Measurements from ENCODE around the gene ACO2.

ACO2 gene

GRCh38 chr22:41504397-41504796 is 35.5 kb downstream of the ACO2 start:
- Histone ChIP-seq H3K27me3 (ENCODE audit: insufficient read depth, low read length, poor library complexity, severe bottlenecking) (no peaks in the 10 kb centered on the region), H3K4me1 (ENCODE audit: insufficient read depth, low read length, poor library complexity, severe bottlenecking) (no peaks in the 10 kb centered on the region), H3K9ac (ENCODE audit: low read depth, low read length, poor library complexity, severe bottlenecking) (no peak overlapping the region), H3K9me2 (replicated peaks; ENCODE audit: low read depth, low read length) (no peaks in the 10 kb centered on the region), H3F3A (ENCODE audit: low read depth) (no peaks in the 10 kb centered on the region), H3K4me2 (ENCODE audit: low read depth, low read length, poor library complexity, severe bottlenecking) (no peak overlapping the region), H3K36me3 (ENCODE audit: insufficient read depth, low read length) (peaks cover 52% of the 10 kb centered on the region; the same call in 1 of the 2 replicates), H2AFZ (ENCODE audit: low read length) (no peak overlapping the region), H4K20me1 (ENCODE audit: insufficient read depth, low read length, poor library complexity, severe bottlenecking) (no peaks in the 10 kb centered on the region), H3K9me3 (ENCODE audit: insufficient read depth, low read depth, low read length) (no peaks in the 10 kb centered on the region), H3K79me2 (ENCODE audit: insufficient read depth, low read length) (0 out of 2 replicates have a peak, but pooled peaks cover 4% of the 10 kb centered on the region), H3K4me3 (ENCODE audit: low read length, poor library complexity, severe bottlenecking) (no peak overlapping the region)
- TF ChIP-seq, protein P1, sequence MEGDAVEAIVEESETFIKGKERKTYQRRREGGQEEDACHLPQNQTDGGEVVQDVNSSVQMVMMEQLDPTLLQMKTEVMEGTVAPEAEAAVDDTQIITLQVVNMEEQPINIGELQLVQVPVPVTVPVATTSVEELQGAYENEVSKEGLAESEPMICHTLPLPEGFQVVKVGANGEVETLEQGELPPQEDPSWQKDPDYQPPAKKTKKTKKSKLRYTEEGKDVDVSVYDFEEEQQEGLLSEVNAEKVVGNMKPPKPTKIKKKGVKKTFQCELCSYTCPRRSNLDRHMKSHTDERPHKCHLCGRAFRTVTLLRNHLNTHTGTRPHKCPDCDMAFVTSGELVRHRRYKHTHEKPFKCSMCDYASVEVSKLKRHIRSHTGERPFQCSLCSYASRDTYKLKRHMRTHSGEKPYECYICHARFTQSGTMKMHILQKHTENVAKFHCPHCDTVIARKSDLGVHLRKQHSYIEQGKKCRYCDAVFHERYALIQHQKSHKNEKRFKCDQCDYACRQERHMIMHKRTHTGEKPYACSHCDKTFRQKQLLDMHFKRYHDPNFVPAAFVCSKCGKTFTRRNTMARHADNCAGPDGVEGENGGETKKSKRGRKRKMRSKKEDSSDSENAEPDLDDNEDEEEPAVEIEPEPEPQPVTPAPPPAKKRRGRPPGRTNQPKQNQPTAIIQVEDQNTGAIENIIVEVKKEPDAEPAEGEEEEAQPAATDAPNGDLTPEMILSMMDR (conservative IDR thresholded peaks at IDR 0.05; ENCODE audit: low read length): no peak
- TF ChIP-seq EZH2phosphoT487 (IDR thresholded peaks at IDR 0.05; ENCODE audit: borderline replicate concordance): no peak

DNA sequence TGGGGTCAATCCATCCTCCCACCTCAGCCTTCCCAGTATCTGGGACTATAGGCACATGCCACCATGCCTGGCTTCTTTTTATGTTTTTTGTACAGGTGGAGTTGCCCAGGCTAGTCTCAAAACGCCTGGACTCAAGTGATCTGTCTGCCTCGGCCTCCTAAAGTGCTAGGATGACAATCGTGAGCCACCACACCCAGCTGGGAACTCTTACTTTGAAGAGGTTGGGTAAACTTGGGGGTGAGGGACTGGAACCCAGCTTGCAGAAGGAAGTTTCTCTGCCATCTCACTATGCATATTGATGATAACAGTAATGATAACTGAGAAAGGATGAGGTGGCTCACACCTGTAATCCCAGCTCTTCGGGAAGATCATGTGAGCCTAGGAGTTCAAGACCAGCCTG is 35.9 kb downstream of the ACO2 start:
- no peaks in the 10 kb centered on the region for H3K4me1 ChIP-seq (ENCODE audit: insufficient read depth, low read length, poor library complexity, severe bottlenecking)
- no peaks in the 10 kb centered on the region for H4K20me1 ChIP-seq (ENCODE audit: insufficient read depth, low read length, poor library complexity, severe bottlenecking)
- H3K9ac ChIP-seq (ENCODE audit: low read depth, low read length, poor library complexity, severe bottlenecking): no peak overlapping the region
- H3K9me3 ChIP-seq (ENCODE audit: insufficient read depth, low read depth, low read length): no peaks in the 10 kb centered on the region
- no peaks in the 10 kb centered on the region for H3K27me3 ChIP-seq (ENCODE audit: insufficient read depth, low read length, poor library complexity, severe bottlenecking)
- H3K79me2 ChIP-seq (ENCODE audit: insufficient read depth, low read length): 0 out of 2 replicates have a peak, but pooled peaks cover 4% of the 10 kb centered on the region
- no peak for TF ChIP-seq EZH2phosphoT487 (IDR thresholded peaks at IDR 0.05; ENCODE audit: borderline replicate concordance)
- TF ChIP-seq, protein P1 (conservative IDR thresholded peaks at IDR 0.05; ENCODE audit: low read length): no peak
- no peaks in the 10 kb centered on the region for H3F3A ChIP-seq (ENCODE audit: low read depth)
- no peak overlapping the region for H3K4me2 ChIP-seq (ENCODE audit: low read depth, low read length, poor library complexity, severe bottlenecking)
- no peak overlapping the region for H3K4me3 ChIP-seq (ENCODE audit: low read length, poor library complexity, severe bottlenecking)
- peaks cover 50% of the 10 kb centered on the region; the same call in 1 of the 2 replicates for H3K36me3 ChIP-seq (ENCODE audit: insufficient read depth, low read length)
- H2AFZ ChIP-seq (ENCODE audit: low read length): no peak overlapping the region
- no peaks in the 10 kb centered on the region for H3K9me2 ChIP-seq (replicated peaks; ENCODE audit: low read depth, low read length)

- no peaks in the 10 kb centered on the region for H3F3A ChIP-seq (ENCODE audit: low read depth)
- peaks cover 54% of the 10 kb centered on the region; the same call in 1 of the 2 replicates for H3K36me3 ChIP-seq (ENCODE audit: insufficient read depth, low read length)
- no peak overlapping the region for H3K4me2 ChIP-seq (ENCODE audit: low read depth, low read length, poor library complexity, severe bottlenecking)
- 0 out of 2 replicates have a peak, but pooled peaks cover 4% of the 10 kb centered on the region for H3K79me2 ChIP-seq (ENCODE audit: insufficient read depth, low read length)
- H3K9ac ChIP-seq (ENCODE audit: low read depth, low read length, poor library complexity, severe bottlenecking): no peak overlapping the region
- no peak overlapping the region for H2AFZ ChIP-seq (ENCODE audit: low read length)
- H3K27me3 ChIP-seq (ENCODE audit: insufficient read depth, low read length, poor library complexity, severe bottlenecking): no peaks in the 10 kb centered on the region
- TF ChIP-seq, protein P1 (conservative IDR thresholded peaks at IDR 0.05; ENCODE audit: low read length): no peak
- no peak for TF ChIP-seq EZH2phosphoT487 (IDR thresholded peaks at IDR 0.05; ENCODE audit: borderline replicate concordance)
- no peaks in the 10 kb centered on the region for H4K20me1 ChIP-seq (ENCODE audit: insufficient read depth, low read length, poor library complexity, severe bottlenecking)
- no peaks in the 10 kb centered on the region for H3K9me2 ChIP-seq (replicated peaks; ENCODE audit: low read depth, low read length)
- no peak overlapping the region for H3K4me3 ChIP-seq (ENCODE audit: low read length, poor library complexity, severe bottlenecking)
- H3K9me3 ChIP-seq (ENCODE audit: insufficient read depth, low read depth, low read length): no peaks in the 10 kb centered on the region
- no peaks in the 10 kb centered on the region for H3K4me1 ChIP-seq (ENCODE audit: insufficient read depth, low read length, poor library complexity, severe bottlenecking)
These were observed 36.7 kb downstream of the ACO2 start for GRCh38 chr22:41505511-41506220.
